ENCODE results near the gene ARHGAP29. TPM values are rescaled to one million over a fixed set of nuclear protein-coding genes. Genes with fewer than 3 reads are reported as not detected.
"Not testable (repeated sequence)": the region's sequence is repeated elsewhere in the genome, so short reads cannot be mapped to it uniquely, and the experiment has no call there.

The ARHGAP29 gene
- total RNA-seq, 1 donor from 2014 or later = 187 TPM

GRCh38 chr1:94160811-94161210 is 76.6 kb downstream of the ARHGAP29 start:
- no peak for DNase-seq (ENCODE audit: extremely low spot score, unreplicated experiment)
- H3K36me3 Mint-ChIP-seq (ENCODE audit: unreplicated experiment) = no peaks in the 10 kb centered on the region
- H3K4me1 Mint-ChIP-seq (ENCODE audit: unreplicated experiment) = peaks cover 29% of the 10 kb centered on the region
- no peak for TF ChIP-seq CTCF (IDR thresholded peaks at IDR 0.05)
- H3K9me3 Mint-ChIP-seq (ENCODE audit: unreplicated experiment) = peaks cover 23% of the 10 kb centered on the region
- H3K27ac Mint-ChIP-seq (ENCODE audit: unreplicated experiment) = peak overlapping the region; percentile 37
- no peaks in the 10 kb centered on the region for H3K27me3 Mint-ChIP-seq (ENCODE audit: unreplicated experiment)
- H3K4me3 Mint-ChIP-seq (ENCODE audit: unreplicated experiment) = no peak overlapping the region

GRCh38 chr1:94156096-94156625 is 81.2 kb downstream of the ARHGAP29 start:
- H3K4me1 Mint-ChIP-seq (ENCODE audit: unreplicated experiment) = peaks cover 41% of the 10 kb centered on the region
- no peak for DNase-seq (ENCODE audit: extremely low spot score, unreplicated experiment)
- peak overlapping the region; percentile 27 for H3K27ac Mint-ChIP-seq (ENCODE audit: unreplicated experiment)
- no peaks in the 10 kb centered on the region for H3K36me3 Mint-ChIP-seq (ENCODE audit: unreplicated experiment)
- H3K4me3 Mint-ChIP-seq (ENCODE audit: unreplicated experiment) = no peak overlapping the region
- TF ChIP-seq CTCF (IDR thresholded peaks at IDR 0.05) = no peak
- H3K9me3 Mint-ChIP-seq (ENCODE audit: unreplicated experiment) = peaks cover 15% of the 10 kb centered on the region
- H3K27me3 Mint-ChIP-seq (ENCODE audit: unreplicated experiment) = no peaks in the 10 kb centered on the region

DNA sequence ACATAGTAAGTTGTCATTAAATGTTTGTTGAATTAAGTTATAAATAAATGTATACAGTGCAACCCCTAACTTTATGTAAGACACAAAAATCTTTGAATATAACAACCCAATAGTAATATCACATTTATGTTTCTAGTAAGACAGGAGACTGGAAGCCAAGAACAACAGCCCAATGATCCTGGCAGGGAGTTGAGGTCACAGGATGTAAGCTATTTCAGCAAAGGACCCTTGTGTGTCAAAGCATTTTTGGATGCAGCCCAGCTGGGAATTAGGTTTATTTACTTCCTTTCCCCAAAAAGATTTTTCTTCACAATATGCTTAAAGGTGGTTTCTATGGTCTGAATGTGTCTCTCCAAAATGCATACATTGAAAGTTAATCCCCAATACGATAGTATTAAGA is 82.4 kb downstream of the ARHGAP29 start:
- TF ChIP-seq CTCF (IDR thresholded peaks at IDR 0.05) = no peak

DNA sequence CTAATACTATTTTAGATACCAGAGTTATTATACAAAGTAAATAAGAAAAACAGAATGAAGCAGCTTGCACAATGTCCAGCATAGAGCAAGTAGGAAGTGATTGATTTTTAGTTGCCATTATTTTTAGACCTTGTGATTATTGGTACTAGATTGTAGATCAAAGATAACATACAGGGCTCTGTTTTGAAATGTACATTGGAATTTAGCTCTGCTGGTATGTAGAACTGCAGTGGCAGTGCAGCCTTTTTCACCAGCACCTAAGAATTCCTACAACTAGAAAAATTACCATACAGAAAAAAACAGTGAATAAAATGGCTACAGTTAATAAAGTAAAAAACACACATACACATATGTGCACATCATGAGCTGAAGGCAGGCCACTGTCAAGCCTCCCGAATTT is 84.3 kb downstream of the ARHGAP29 start:
- no peaks in the 10 kb centered on the region for H3K36me3 Mint-ChIP-seq (ENCODE audit: unreplicated experiment)
- peaks cover 29% of the 10 kb centered on the region for H3K4me1 Mint-ChIP-seq (ENCODE audit: unreplicated experiment)
- H3K27me3 Mint-ChIP-seq (ENCODE audit: unreplicated experiment) = no peaks in the 10 kb centered on the region
- DNase-seq (ENCODE audit: extremely low spot score, unreplicated experiment) = no peak
- no peak overlapping the region for H3K27ac Mint-ChIP-seq (ENCODE audit: unreplicated experiment)
- peaks cover 11% of the 10 kb centered on the region for H3K9me3 Mint-ChIP-seq (ENCODE audit: unreplicated experiment)
- TF ChIP-seq CTCF (IDR thresholded peaks at IDR 0.05) = no peak
- H3K4me3 Mint-ChIP-seq (ENCODE audit: unreplicated experiment) = no peak overlapping the region

More for the DNA sequence above, 82.4 kb downstream of the ARHGAP29 start:
- Mint-ChIP-seq H3K27ac (ENCODE audit: unreplicated experiment) (peak overlapping the region; percentile 42), H3K36me3 (ENCODE audit: unreplicated experiment) (no peaks in the 10 kb centered on the region), H3K4me3 (ENCODE audit: unreplicated experiment) (no peak overlapping the region), H3K4me1 (ENCODE audit: unreplicated experiment) (peaks cover 31% of the 10 kb centered on the region), H3K9me3 (ENCODE audit: unreplicated experiment) (peaks cover 15% of the 10 kb centered on the region), H3K27me3 (ENCODE audit: unreplicated experiment) (no peaks in the 10 kb centered on the region)
- DNase-seq (ENCODE audit: extremely low spot score, unreplicated experiment) = no peak

GRCh38 chr1:94149166-94149565 is 88.2 kb downstream of the ARHGAP29 start:
- H3K4me3 Mint-ChIP-seq (ENCODE audit: unreplicated experiment); DNase-seq (ENCODE audit: extremely low spot score, unreplicated experiment); H3K27me3 Mint-ChIP-seq (ENCODE audit: unreplicated experiment); H3K9me3 Mint-ChIP-seq (ENCODE audit: unreplicated experiment); H3K36me3 Mint-ChIP-seq (ENCODE audit: unreplicated experiment); H3K27ac Mint-ChIP-seq (ENCODE audit: unreplicated experiment): not testable (repeated sequence)
- peaks cover 21% of the 10 kb centered on the region for H3K4me1 Mint-ChIP-seq (ENCODE audit: unreplicated experiment)

GRCh38 chr1:94146273-94146672 is 91.1 kb downstream of the ARHGAP29 start:
- no peaks in the 10 kb centered on the region for H3K9me3 Mint-ChIP-seq (ENCODE audit: unreplicated experiment)
- H3K27me3 Mint-ChIP-seq (ENCODE audit: unreplicated experiment) = no peaks in the 10 kb centered on the region
- TF ChIP-seq CTCF (IDR thresholded peaks at IDR 0.05) = no peak
- no peak overlapping the region for H3K27ac Mint-ChIP-seq (ENCODE audit: unreplicated experiment)
- H3K4me1 Mint-ChIP-seq (ENCODE audit: unreplicated experiment) = peaks cover 41% of the 10 kb centered on the region
- no peak overlapping the region for H3K4me3 Mint-ChIP-seq (ENCODE audit: unreplicated experiment)
- no peaks in the 10 kb centered on the region for H3K36me3 Mint-ChIP-seq (ENCODE audit: unreplicated experiment)
- DNase-seq (ENCODE audit: extremely low spot score, unreplicated experiment) = no peak
